Neural cell (in vitro differentiated cells): ENCODE measurements around the gene BICRAL. TPM values are rescaled to one million over a fixed set of nuclear protein-coding genes. Genes with fewer than 3 reads are reported as not detected.

Experiments
- H2AFZ ChIP-seq: fragments of 200-600, 300-800 bp; sonication (generic), shearing (Covaris generic); 2 replicates; pipeline ENCODE4 v1.6.0; 2014; ENCODE audit warnings: low read depth, mild to moderate bottlenecking, antibody characterized with exemption, low read length, moderate library complexity
- H3F3A ChIP-seq: fragments of 200-600 bp; shearing (Covaris generic); 2 replicates; pipeline ENCODE4 v1.6.1; 2016; ENCODE audit warnings: mild to moderate bottlenecking, moderate library complexity, mixed read lengths, antibody characterized with exemption, low read length; ENCODE audit not compliant: insufficient read depth, poor library complexity, severe bottlenecking
- H3K27ac ChIP-seq: fragments of 200-600, 300-800 bp; sonication (generic), shearing (Covaris generic); 2 replicates; pipeline ENCODE4 v1.5.1; 2014; ENCODE audit warnings: mild to moderate bottlenecking, low read length, moderate library complexity
- H3K27me3 ChIP-seq: fragments of 300-800, 200-600 bp; sonication (generic), shearing (Covaris generic); 2 replicates; pipeline ENCODE4 v1.6.0; 2014; ENCODE audit warnings: mild to moderate bottlenecking, low read depth, low read length, moderate library complexity; ENCODE audit not compliant: insufficient read depth
- H3K36me3 ChIP-seq: fragments of 300-800, 200-600 bp; sonication (generic), shearing (Covaris generic); 2 replicates; pipeline ENCODE4 v1.5.1; 2014; ENCODE audit warnings: mild to moderate bottlenecking, antibody characterized with exemption, low read length, moderate library complexity; ENCODE audit not compliant: insufficient read depth
- H3K4me2 ChIP-seq: fragments of 300-800, 200-600 bp; sonication (generic), shearing (Covaris generic); 2 replicates; pipeline ENCODE4 v1.6.0; 2014; ENCODE audit warnings: mild to moderate bottlenecking, low read length
- H3K4me3 ChIP-seq: fragments of 300-800, 200-600 bp; sonication (generic), shearing (Covaris generic); 2 replicates; pipeline ENCODE4 v1.5.1; 2014; ENCODE audit warnings: mild to moderate bottlenecking, low read length, moderate library complexity
- H3K79me2 ChIP-seq: fragments of 200-600 bp; shearing (Covaris generic); replicated peaks from 2 replicates; pipeline ENCODE4 v1.6.0; 2014; ENCODE audit warnings: mild to moderate bottlenecking, low read length, moderate library complexity; ENCODE audit not compliant: insufficient read depth
- H3K9ac ChIP-seq: fragments of 300-800, 200-600 bp; sonication (generic), shearing (Covaris generic); 2 replicates; pipeline ENCODE4 v1.6.1; 2016; ENCODE audit warnings: mild to moderate bottlenecking, low read length, mixed read lengths
- H3K9me2 ChIP-seq: fragments of 200-600 bp; shearing (Covaris generic); 2 replicates; pipeline ENCODE4 v1.6.1; 2016; ENCODE audit warnings: mild to moderate bottlenecking, low read length, mixed read lengths; ENCODE audit not compliant: insufficient read depth
- H3K9me3 ChIP-seq: fragments of 200-600, 300-800 bp; sonication (generic), shearing (Covaris generic); 2 replicates; pipeline ENCODE4 v1.6.1; 2016; ENCODE audit warnings: mild to moderate bottlenecking, mixed run types, low read length, moderate library complexity, mixed read lengths
- H4K20me1 ChIP-seq: fragments of 200-600 bp; shearing (Covaris generic); 2 replicates; pipeline ENCODE4 v1.6.1; 2016; ENCODE audit warnings: mild to moderate bottlenecking, mixed run types; ENCODE audit not compliant: insufficient read depth
- EP300 ChIP-seq: fragments of 450-650 bp; conservative IDR thresholded peaks from 2 replicates; pipeline ENCODE4 v1.6.1; 2014; ENCODE audit warnings: antibody characterized with exemption, mild to moderate bottlenecking, moderate library complexity; ENCODE audit not compliant: poor library complexity, severe bottlenecking
- EZH2 ChIP-seq: fragments of 200-600, 300-800 bp; shearing (Covaris generic), sonication (generic); IDR thresholded peaks from 2 replicates; pipeline ENCODE4 v1.6.1; 2014; ENCODE audit warnings: antibody characterized with exemption, low read length, borderline replicate concordance, mild to moderate bottlenecking; ENCODE audit not compliant: insufficient read depth, poor library complexity, severe bottlenecking
- MXI1 ChIP-seq: fragments of 450-650 bp; conservative IDR thresholded peaks from 2 replicates; pipeline ENCODE4 v1.6.1; 2014; ENCODE audit warnings: antibody characterized with exemption, mild to moderate bottlenecking; ENCODE audit not compliant: poor library complexity, severe bottlenecking
- POLR2AphosphoS5 ChIP-seq: IDR thresholded peaks from 2 replicates; pipeline ENCODE4 v1.6.1; 2012
- RAD21 ChIP-seq: fragments of 450-650 bp; conservative IDR thresholded peaks from 2 replicates; pipeline ENCODE4 v1.6.1; 2014; ENCODE audit warnings: antibody characterized with exemption, mild to moderate bottlenecking, moderate library complexity
- SMC3 ChIP-seq: fragments of 450-650 bp; conservative IDR thresholded peaks from 2 replicates; pipeline ENCODE4 v1.6.1; 2014; ENCODE audit warnings: antibody characterized with exemption, mild to moderate bottlenecking, moderate library complexity; ENCODE audit not compliant: poor library complexity
- TAF1 ChIP-seq: IDR thresholded peaks from 2 replicates; pipeline ENCODE4 v1.6.1; 2012; ENCODE audit warnings: low read depth
- polyA plus RNA-seq: library from polyadenylated mRNA; depleted of rRNA; stranded (reverse); fragments of >200 nt; gene quantifications from 2 replicates; pipeline ENCODE4 v1.2.3, GENCODE V29; 2014
- TF ChIP-seq, protein P1 (sequence below): IDR thresholded peaks from 2 replicates; pipeline ENCODE4 v1.6.1; 2012; ENCODE audit warnings: borderline replicate concordance
- TF ChIP-seq, protein P2 (sequence below): fragments of 450-650 bp; IDR thresholded peaks from 2 replicates; pipeline ENCODE4 v1.5.1; 2014; ENCODE audit warnings: antibody characterized with exemption, mild to moderate bottlenecking, moderate library complexity; ENCODE audit not compliant: poor library complexity, severe bottlenecking

Gene BICRAL
- polyA plus RNA-seq, 1 donor from 2014 or later, result 6.7 TPM

DNA sequence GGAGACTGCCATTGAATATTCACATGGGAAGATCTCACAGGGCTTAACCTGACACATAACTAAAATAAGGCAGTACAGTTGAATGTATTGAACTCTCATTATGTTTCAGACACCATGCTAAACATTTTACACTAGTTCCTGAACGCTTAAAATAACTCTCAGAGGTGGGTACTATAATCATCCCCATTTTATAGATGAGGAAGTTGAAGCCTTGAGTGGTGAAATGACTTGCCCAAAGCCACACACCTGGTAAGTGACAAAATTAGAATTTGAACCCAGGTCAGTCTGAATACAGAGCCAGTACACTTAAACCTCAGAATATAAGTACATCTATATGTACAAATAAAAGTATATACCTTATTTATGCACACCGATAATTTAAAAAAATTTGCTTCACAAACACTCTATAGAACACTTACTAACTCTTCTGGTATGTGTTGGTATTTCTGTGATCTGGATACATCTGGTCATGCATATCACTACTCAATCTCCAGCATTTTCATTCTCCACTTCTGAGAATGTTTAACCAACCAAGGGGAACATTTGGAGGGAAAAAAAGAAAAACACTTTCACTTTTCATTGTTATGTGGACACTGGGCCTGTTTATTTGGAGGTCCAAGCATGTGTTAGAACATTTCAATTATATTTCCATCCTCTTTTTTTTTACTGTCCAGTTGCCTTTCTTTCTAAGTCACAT lies 4.6 kb upstream of the BICRAL start:
- no peak overlapping the region for H2AFZ ChIP-seq
- TF ChIP-seq SMC3, result no peak
- no peak for TF ChIP-seq EZH2
- TF ChIP-seq POLR2AphosphoS5, result no peak
- TF ChIP-seq, protein P1, sequence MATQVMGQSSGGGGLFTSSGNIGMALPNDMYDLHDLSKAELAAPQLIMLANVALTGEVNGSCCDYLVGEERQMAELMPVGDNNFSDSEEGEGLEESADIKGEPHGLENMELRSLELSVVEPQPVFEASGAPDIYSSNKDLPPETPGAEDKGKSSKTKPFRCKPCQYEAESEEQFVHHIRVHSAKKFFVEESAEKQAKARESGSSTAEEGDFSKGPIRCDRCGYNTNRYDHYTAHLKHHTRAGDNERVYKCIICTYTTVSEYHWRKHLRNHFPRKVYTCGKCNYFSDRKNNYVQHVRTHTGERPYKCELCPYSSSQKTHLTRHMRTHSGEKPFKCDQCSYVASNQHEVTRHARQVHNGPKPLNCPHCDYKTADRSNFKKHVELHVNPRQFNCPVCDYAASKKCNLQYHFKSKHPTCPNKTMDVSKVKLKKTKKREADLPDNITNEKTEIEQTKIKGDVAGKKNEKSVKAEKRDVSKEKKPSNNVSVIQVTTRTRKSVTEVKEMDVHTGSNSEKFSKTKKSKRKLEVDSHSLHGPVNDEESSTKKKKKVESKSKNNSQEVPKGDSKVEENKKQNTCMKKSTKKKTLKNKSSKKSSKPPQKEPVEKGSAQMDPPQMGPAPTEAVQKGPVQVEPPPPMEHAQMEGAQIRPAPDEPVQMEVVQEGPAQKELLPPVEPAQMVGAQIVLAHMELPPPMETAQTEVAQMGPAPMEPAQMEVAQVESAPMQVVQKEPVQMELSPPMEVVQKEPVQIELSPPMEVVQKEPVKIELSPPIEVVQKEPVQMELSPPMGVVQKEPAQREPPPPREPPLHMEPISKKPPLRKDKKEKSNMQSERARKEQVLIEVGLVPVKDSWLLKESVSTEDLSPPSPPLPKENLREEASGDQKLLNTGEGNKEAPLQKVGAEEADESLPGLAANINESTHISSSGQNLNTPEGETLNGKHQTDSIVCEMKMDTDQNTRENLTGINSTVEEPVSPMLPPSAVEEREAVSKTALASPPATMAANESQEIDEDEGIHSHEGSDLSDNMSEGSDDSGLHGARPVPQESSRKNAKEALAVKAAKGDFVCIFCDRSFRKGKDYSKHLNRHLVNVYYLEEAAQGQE, result no peak
- no peak for TF ChIP-seq MXI1
- no peak for TF ChIP-seq TAF1
- no peak for TF ChIP-seq EP300
- TF ChIP-seq RAD21, result no peak
- TF ChIP-seq, protein P2, sequence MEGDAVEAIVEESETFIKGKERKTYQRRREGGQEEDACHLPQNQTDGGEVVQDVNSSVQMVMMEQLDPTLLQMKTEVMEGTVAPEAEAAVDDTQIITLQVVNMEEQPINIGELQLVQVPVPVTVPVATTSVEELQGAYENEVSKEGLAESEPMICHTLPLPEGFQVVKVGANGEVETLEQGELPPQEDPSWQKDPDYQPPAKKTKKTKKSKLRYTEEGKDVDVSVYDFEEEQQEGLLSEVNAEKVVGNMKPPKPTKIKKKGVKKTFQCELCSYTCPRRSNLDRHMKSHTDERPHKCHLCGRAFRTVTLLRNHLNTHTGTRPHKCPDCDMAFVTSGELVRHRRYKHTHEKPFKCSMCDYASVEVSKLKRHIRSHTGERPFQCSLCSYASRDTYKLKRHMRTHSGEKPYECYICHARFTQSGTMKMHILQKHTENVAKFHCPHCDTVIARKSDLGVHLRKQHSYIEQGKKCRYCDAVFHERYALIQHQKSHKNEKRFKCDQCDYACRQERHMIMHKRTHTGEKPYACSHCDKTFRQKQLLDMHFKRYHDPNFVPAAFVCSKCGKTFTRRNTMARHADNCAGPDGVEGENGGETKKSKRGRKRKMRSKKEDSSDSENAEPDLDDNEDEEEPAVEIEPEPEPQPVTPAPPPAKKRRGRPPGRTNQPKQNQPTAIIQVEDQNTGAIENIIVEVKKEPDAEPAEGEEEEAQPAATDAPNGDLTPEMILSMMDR, result no peak
- no peaks in the 10 kb centered on the region for H3K36me3 ChIP-seq
- H3F3A ChIP-seq, result no peaks in the 10 kb centered on the region
- H3K9me2 ChIP-seq, result no peaks in the 10 kb centered on the region
- no peak overlapping the region for H3K4me2 ChIP-seq
- no peak overlapping the region for H3K9ac ChIP-seq
- H3K9me3 ChIP-seq, result no peaks in the 10 kb centered on the region
- no peaks in the 10 kb centered on the region for H3K27me3 ChIP-seq
- no peak overlapping the region for H3K27ac ChIP-seq
- H3K4me3 ChIP-seq, result no peak overlapping the region
- H4K20me1 ChIP-seq, result no peaks in the 10 kb centered on the region
- H3K79me2 ChIP-seq, result peaks cover 4% of the 10 kb centered on the region

DNA sequence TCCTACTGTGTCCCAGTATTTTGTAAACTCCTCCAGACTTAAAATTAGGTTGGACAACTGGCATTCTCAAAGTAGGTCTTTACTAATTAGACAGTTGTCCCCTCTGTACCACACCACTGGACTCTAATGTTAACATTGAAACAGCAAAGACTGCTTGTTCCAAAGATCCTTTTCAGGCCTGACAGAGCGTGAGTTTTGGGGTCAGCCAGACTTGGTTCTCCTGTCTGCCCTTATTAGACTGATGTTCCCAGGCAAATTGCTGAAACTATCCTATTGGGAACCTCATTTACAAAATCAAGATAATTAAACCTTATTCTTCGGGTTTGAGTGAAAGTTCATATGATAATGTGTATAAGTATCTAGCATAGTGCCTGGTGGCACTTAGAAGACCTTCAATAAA lies 3.7 kb upstream of the BICRAL start:
- no peak for TF ChIP-seq RAD21
- TF ChIP-seq TAF1, result no peak
- TF ChIP-seq, protein P1, result no peak
- no peak for TF ChIP-seq EP300
- no peak for TF ChIP-seq POLR2AphosphoS5
- TF ChIP-seq MXI1, result no peak
- no peak for TF ChIP-seq SMC3
- no peak for TF ChIP-seq EZH2
- TF ChIP-seq, protein P2, result no peak
- Histone ChIP-seq H2AFZ (no peak overlapping the region), H3F3A (no peaks in the 10 kb centered on the region), H3K79me2 (peaks cover 4% of the 10 kb centered on the region), H3K27me3 (no peaks in the 10 kb centered on the region), H3K9ac (no peak overlapping the region), H3K4me3 (no peak overlapping the region), H4K20me1 (no peaks in the 10 kb centered on the region), H3K9me3 (no peaks in the 10 kb centered on the region), H3K27ac (no peak overlapping the region), H3K4me2 (no peak overlapping the region), H3K9me2 (no peaks in the 10 kb centered on the region), H3K36me3 (no peaks in the 10 kb centered on the region)
